ENCODE results near the gene ENHO. TPM values are rescaled to one million over a fixed set of nuclear protein-coding genes. Genes with fewer than 3 reads are reported as not detected.
A peak's percentile ranks its signal among the peaks of the same experiment; 100 is the strongest.

Gene ENHO
- total RNA-seq, 6 donors from 2014 or later: 0.40 to 1.4 (median 0.71) TPM; not detected in 3

- Histone ChIP-seq H3K36me3 (no peaks in the 10 kb centered on the region), H3K4me1 (peaks cover 0 to 6% (median 2%) of the 10 kb centered on the region in 4 donors), H3K4me3 (no peak overlapping the region), H3K27me3 (no peaks in the 10 kb centered on the region), H3K9me3 (no peaks in the 10 kb centered on the region), H3K27ac (no peak overlapping the region)
- 74 to 90% methylated on average over 2 to 4 of the region's 5 CpGs for WGBS, 2 donors
- peak in 1 of 2 donors; percentile 12 for DNase-seq
- TF ChIP-seq POLR2AphosphoS5 (IDR thresholded peaks at IDR 0.05) (no peak), POLR2A (IDR thresholded peaks at IDR 0.05) (no peak)
- ATAC-seq (ENCODE audit: low FRiP score in 2 of 2): no peak
These were observed 28.0 kb upstream of the ENHO start for GRCh38 chr9:34550681-34551270.

GRCh38 chr9:34550016-34550680 is 27.4 kb upstream of the ENHO start:
- H3K27ac ChIP-seq: no peak overlapping the region
- H3K9me3 ChIP-seq: no peaks in the 10 kb centered on the region
- ATAC-seq (ENCODE audit: low FRiP score in 2 of 2) (no peak), DNase-seq (peak in 1 of 2 donors; percentile 2)
- peaks cover 0 to 6% (median 2%) of the 10 kb centered on the region in 4 donors for H3K4me1 ChIP-seq
- H3K4me3 ChIP-seq: no peak overlapping the region
- TF ChIP-seq EP300 (IDR thresholded peaks at IDR 0.05) (no peak), POLR2A (IDR thresholded peaks at IDR 0.05) (no peak), POLR2AphosphoS5 (IDR thresholded peaks at IDR 0.05) (no peak), CTCF (IDR thresholded peaks at IDR 0.05) (no peak)
- 83 to 100% methylated on average over 7 to 12 of the region's 12 CpGs for WGBS, 2 donors
- H3K36me3 ChIP-seq: no peaks in the 10 kb centered on the region
- H3K27me3 ChIP-seq: no peaks in the 10 kb centered on the region

- no peaks in the 10 kb centered on the region for H3K9me3 ChIP-seq
- DNase-seq: no peak
- TF ChIP-seq POLR2AphosphoS5 (IDR thresholded peaks at IDR 0.05) (no peak), POLR2A (IDR thresholded peaks at IDR 0.05) (no peak), EP300 (IDR thresholded peaks at IDR 0.05) (no peak), CTCF (IDR thresholded peaks at IDR 0.05) (no peak)
- no peaks in the 10 kb centered on the region for H3K27me3 ChIP-seq
- no peak for ATAC-seq (ENCODE audit: low FRiP score in 2 of 2)
- no peak overlapping the region for H3K4me3 ChIP-seq
- H3K36me3 ChIP-seq: no peaks in the 10 kb centered on the region
- WGBS, 2 donors: 92% methylated on average over 5 of the region's 5 CpGs; no CpG with 5 or more reads in 1 of the 2 donors
- peaks cover 0 to 6% (median 2%) of the 10 kb centered on the region in 4 donors for H3K4me1 ChIP-seq
- H3K27ac ChIP-seq: no peak overlapping the region
These were observed 26.6 kb upstream of the ENHO start for GRCh38 chr9:34549407-34549732.

- Histone ChIP-seq H3K4me1 (peaks cover 0 to 6% (median 2%) of the 10 kb centered on the region in 4 donors), H3K27me3 (no peaks in the 10 kb centered on the region), H3K4me3 (no peak overlapping the region), H3K36me3 (no peaks in the 10 kb centered on the region), H3K9me3 (no peaks in the 10 kb centered on the region), H3K27ac (no peak overlapping the region)
- peak; percentile 65 to 88 for ATAC-seq (ENCODE audit: low FRiP score in 2 of 2)
- DNase-seq: peak; percentile 50 to 88
- WGBS, 2 donors: 12 to 21% methylated on average over 13 of the region's 13 CpGs
- TF ChIP-seq CTCF (IDR thresholded peaks at IDR 0.05) (peak; percentile 61 to 81 (median 65)), POLR2AphosphoS5 (IDR thresholded peaks at IDR 0.05) (no peak), EP300 (IDR thresholded peaks at IDR 0.05) (no peak), POLR2A (IDR thresholded peaks at IDR 0.05) (no peak)
These were observed 25.3 kb upstream of the ENHO start for GRCh38 chr9:34547960-34548611.

Measured in upper lobe of left lung (tissue), 6 donors.